ENCODE results near the gene NECTIN1.

Gene NECTIN1

DNA sequence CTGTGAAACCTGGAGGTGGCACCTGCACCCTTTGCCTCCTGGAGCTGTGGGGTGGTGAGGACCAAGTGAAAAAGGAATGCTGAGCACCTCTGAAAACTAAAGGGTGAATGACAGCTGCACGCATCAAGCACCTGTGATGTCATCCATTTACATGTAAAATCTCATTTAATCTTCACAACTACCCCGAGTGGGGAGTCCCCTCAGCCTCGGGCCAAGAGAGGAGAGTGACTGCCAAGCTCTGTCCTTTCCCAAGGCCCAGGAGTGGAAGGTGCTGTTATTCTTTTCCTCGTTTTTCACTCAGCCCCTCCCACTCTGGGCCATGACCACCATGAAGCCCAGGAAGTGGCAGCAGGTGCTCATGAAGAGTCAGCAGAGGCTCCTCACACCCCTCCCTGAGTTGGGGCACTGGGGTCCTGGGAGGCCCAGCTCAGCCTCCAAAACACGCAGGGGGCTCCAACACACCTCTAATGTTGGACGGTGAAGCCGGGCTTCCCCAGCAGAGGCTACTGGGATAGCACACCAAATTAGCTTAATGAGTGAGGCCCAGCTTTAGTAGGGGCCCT lies 35.7 kb downstream of the NECTIN1 start:
- DNase-seq (ENCODE audit: low read depth in 2 of 2), result no peak

DNA sequence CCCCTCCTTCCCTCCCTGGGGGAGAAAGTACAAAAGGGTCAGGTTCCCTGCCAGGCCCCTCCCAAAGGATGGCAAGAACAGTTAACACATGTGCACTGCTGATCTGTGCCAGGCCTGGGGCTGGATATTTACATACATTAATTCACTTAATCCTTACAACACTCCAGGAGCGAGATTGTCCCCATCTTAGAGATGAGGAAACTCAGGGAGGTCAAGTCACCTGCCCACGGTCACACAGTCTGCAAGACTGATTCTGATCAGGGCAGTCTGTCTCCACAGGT lies 36.5 kb downstream of the NECTIN1 start:
- DNase-seq (ENCODE audit: low read depth in 2 of 2), result no peak

- no peak for DNase-seq (ENCODE audit: low read depth in 2 of 2)
Observed at GRCh38 chr11:119691701-119692539, 37.1 kb downstream of the NECTIN1 start.

DNA sequence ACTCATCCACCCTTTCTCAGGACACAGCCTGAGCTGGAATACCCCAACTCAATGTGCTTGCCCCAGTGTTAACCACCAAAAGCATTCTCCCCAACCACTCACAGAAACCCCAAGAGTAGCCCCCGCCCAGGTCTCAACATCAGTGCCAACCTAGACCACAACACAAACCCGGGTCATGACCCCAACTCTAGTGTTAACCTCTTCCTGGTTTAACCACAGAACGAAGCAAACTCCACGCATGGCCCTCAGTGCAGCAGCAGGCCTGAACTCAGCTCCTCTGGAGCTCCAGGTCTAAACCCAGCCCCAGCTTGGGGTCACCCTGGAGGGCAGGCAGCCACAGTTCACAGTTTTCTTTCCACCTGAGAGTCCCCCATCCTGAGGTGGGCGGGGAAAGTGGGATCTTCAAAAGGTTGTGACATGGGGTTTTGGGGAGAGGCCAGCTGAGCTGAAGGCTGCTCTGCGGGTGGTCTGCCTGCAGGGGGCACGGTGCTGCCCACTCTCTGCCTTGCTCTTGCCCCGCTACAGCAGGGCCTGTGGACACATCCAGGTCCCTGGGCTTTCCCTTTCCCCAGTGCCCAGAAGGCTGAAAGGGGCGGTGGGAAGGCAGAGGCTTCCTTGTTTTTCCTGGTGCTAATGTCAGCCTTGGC lies 37.9 kb downstream of the NECTIN1 start:
- DNase-seq (ENCODE audit: low read depth in 2 of 2), result no peak

- no peak for DNase-seq (ENCODE audit: low read depth in 2 of 2)
Observed at GRCh38 chr11:119689302-119689701, 39.7 kb downstream of the NECTIN1 start.

- no peak for DNase-seq (ENCODE audit: low read depth in 2 of 2)
Observed at GRCh38 chr11:119688356-119688755, 40.6 kb downstream of the NECTIN1 start.

- DNase-seq (ENCODE audit: low read depth in 2 of 2), result no peak
Observed at GRCh38 chr11:119687373-119688046, 41.5 kb downstream of the NECTIN1 start.

DNA sequence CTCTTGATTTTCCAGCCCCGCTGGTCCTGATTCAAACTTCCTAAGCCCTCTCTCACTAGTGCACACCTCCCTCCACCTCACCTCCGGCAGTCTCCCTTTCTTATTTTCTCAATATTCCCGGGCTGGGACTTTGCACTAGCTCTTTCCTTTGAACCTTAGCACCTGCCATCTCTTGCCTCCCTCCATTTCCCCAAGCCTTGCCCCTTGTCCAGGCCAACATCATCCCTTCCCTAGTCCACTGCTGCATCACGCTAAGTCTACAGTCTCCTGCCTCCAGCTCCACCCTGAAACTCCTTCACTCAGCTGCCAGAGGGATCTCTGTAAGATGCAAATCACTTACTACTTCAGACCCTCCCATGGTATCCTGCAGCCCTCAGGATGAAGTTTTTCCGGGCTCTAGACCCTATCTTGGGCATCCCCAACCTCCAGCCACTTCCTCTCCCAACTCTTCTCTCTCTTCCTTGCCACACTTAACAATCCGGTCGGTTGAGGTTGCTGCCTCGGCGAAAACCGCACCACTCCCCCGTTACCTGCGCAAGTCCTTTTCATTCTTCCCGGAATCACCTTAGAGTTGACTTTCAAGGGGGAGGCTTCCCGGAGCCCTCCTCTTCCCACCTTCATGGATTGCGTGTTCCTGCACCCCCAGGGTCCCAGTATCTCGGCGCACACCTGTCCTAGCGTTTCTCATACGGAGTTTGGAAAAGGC lies 42.7 kb downstream of the NECTIN1 start:
- DNase-seq (ENCODE audit: low read depth in 2 of 2), result no peak

GRCh38 chr11:119685111-119685746 lies 43.8 kb downstream of the NECTIN1 start:
- DNase-seq (ENCODE audit: low read depth in 2 of 2), result no peak

GRCh38 chr11:119684361-119685110 lies 44.5 kb downstream of the NECTIN1 start:
- DNase-seq (ENCODE audit: low read depth in 2 of 2), result no peak

GRCh38 chr11:119683783-119684182 lies 45.2 kb downstream of the NECTIN1 start:
- no peak for DNase-seq (ENCODE audit: low read depth in 2 of 2)

- no peak for DNase-seq (ENCODE audit: low read depth in 2 of 2)
Observed at GRCh38 chr11:119681361-119681910, 47.6 kb downstream of the NECTIN1 start.

GRCh38 chr11:119680541-119681360 lies 48.2 kb downstream of the NECTIN1 start:
- no peak for DNase-seq (ENCODE audit: low read depth in 2 of 2)

DNA sequence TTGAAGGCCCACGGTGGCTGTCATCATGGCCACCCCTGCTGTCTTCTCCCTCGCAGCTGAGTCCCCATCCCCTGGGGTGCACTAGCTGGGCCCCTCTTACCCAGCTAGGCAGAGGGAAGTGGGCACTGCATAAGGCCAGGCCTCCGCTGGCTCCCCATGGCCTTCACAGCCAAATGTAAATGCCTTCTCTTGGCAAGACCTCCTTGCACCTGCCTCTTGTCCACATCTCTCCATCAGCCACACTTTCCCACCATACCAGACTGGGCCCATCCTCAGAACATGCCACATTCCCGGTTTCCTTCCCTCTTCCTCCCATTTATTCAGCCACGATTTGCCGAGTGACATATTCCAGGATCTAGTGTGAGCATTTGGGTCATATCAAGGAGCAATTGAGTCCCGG lies 49.7 kb downstream of the NECTIN1 start:
- no peak for DNase-seq (ENCODE audit: low read depth in 2 of 2)

GRCh38 chr11:119678351-119678750 lies 50.6 kb downstream of the NECTIN1 start:
- no peak for DNase-seq (ENCODE audit: low read depth in 2 of 2)

- DNase-seq (ENCODE audit: low read depth in 2 of 2), result no peak
Observed at GRCh38 chr11:119677840-119678239, 51.2 kb downstream of the NECTIN1 start.

DNA sequence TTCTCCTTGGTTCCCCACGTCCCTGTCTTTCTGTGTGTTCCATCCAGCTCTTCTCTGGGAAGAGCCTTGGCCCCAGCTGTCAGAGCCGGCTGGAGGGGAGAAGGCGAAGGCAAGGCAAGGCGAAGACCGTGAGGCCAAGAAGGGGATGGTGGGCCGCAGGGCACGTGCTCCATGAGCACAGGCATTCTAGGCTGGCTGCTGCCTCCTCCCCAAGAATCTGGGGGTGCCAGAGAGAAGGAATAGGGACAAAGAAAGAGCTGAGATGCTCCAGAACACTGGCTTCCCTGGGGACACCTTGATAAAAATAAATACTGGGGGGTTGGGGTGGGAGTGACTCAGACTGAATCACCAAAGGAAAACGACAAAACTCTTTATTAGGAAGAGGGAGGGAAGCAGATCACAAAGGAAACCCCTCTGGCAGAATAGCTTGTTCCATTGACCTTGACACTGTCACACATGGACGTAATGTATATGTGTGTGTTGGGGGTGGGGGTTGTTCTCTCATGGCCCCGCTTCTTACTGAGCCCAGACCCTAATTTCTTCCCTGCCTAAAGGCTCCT lies 52.5 kb downstream of the NECTIN1 start:
- no peak for DNase-seq (ENCODE audit: low read depth in 2 of 2)

- no peak for DNase-seq (ENCODE audit: low read depth in 2 of 2)
Observed at GRCh38 chr11:119673759-119674336, 55.2 kb downstream of the NECTIN1 start.

Measured in activated CD8-positive, alpha-beta memory T cell treated with anti-CD3 and anti-CD28 coated beads for 4 hours (primary cell).